GM12878 (cell line): ENCODE data around the gene IRF2BP1. TPM values are rescaled to one million over a fixed set of nuclear protein-coding genes. Genes with fewer than 3 reads are reported as not detected.

Source experiments
- ATAC-seq: fragments of 200-7000 bp; cut with Tn5 transposase; 3 replicates; pipeline ENCODE4 v1.9.1; 2020; ENCODE audit warnings: mild to moderate bottlenecking, moderate library complexity
- BruUV-seq: library from RNA; stranded (reverse); fragments of 400-500 nt; replicated peaks from 2 replicates; lab custom pipeline; 2021; lab: Mats Ljungman, UMichigan
- CTCF ChIA-PET: fragments of 300-600 bp; sonication (Branson Sonifier 250); formaldehyde crosslinking; extraction: SDS; loops from one replicate; lab custom pipeline; 2021; ENCODE audit warnings: inconsistent platforms; lab: Yijun Ruan, JAX
- POLR2A ChIA-PET: fragments of 350-600 bp; formaldehyde crosslinking; extraction: SDS; loops from one replicate; lab custom pipeline; 2021; ENCODE audit warnings: inconsistent platforms; lab: Charles Lee
- RAD21 ChIA-PET: fragments of 300-600 bp; sonication (Branson Sonifier 250); formaldehyde crosslinking; loops from one replicate; lab custom pipeline; 2023; ENCODE audit warnings: antibody characterized with exemption; ENCODE audit not compliant: unreplicated experiment; lab: Charles Lee
- SMC1A ChIA-PET: fragments of 300-600 bp; sonication (Branson Sonifier 250); formaldehyde crosslinking; loops from one replicate; lab custom pipeline; 2023; ENCODE audit not compliant: unreplicated experiment, uncharacterized antibody; lab: Charles Lee
- DNase-seq: peaks from one replicate; pipeline ENCODE4 v3.0.0-alpha.2; 2011; ENCODE audit warnings: low read depth, low spot score
- FAIRE-seq: peaks from 3 replicates; lab custom pipeline; 2011; peaks lifted over from hg19 to GRCh38; lab: Jason Lieb, UNC
- H2AFZ ChIP-seq: 2 replicates; pipeline ENCODE4 v1.6.0; 2011; ENCODE audit warnings: low read depth, low read length, control low read depth; ENCODE audit not compliant: control insufficient read depth
- H3K27ac ChIP-seq: 2 replicates; pipeline ENCODE4 v1.5.1; 2011; ENCODE audit warnings: control low read depth; ENCODE audit not compliant: control insufficient read depth, insufficient read depth
- H3K27me3 ChIP-seq, 2 experiments: replicated peaks in 1 of 2; 2 replicates each; pipeline versions ENCODE4 v1.6.0 to v1.6.1; 2011; ENCODE audit warnings: low read length in 1 of 2; ENCODE audit not compliant: control insufficient read depth in 2 of 2, insufficient read depth in 2 of 2
- H3K36me3 ChIP-seq, 2 experiments: 2 replicates each; pipeline ENCODE4 v1.5.1; 2011; ENCODE audit warnings: low read length in 1 of 2; ENCODE audit not compliant: control insufficient read depth in 2 of 2, insufficient read depth in 2 of 2
- H3K4me1 ChIP-seq: 2 replicates; pipeline ENCODE4 v1.6.1; 2011; ENCODE audit warnings: mild to moderate bottlenecking, low read length, moderate library complexity, mixed read lengths; ENCODE audit not compliant: control insufficient read depth, insufficient read depth
- H3K4me2 ChIP-seq: 2 replicates; pipeline ENCODE4 v1.6.0; 2011; ENCODE audit warnings: control low read depth; ENCODE audit not compliant: control insufficient read depth, insufficient read depth
- H3K4me3 ChIP-seq: fragments of 200-600 bp; sonication (generic); 2 replicates; pipeline ENCODE4 v1.5.1; 2016
- H3K79me2 ChIP-seq: 2 replicates; pipeline ENCODE4 v1.6.0; 2011; ENCODE audit warnings: low read length; ENCODE audit not compliant: control insufficient read depth, insufficient read depth
- H3K9ac ChIP-seq: 2 replicates; pipeline ENCODE4 v1.8.0; 2011; ENCODE audit warnings: low read length, control low read depth, mixed read lengths; ENCODE audit not compliant: control insufficient read depth, insufficient read depth
- H3K9me3 ChIP-seq: replicated peaks from 3 replicates; pipeline ENCODE4 v1.5.1; 2011; ENCODE audit warnings: mild to moderate bottlenecking, low read length; ENCODE audit not compliant: control insufficient read depth, insufficient read depth
- H4K20me1 ChIP-seq: 2 replicates; pipeline ENCODE4 v1.6.0; 2011; ENCODE audit not compliant: control insufficient read depth, insufficient read depth
- BCLAF1 ChIP-seq: fragments of 450-650 bp; IDR thresholded peaks from 2 replicates; pipeline ENCODE4 v1.6.1; 2017; ENCODE audit warnings: antibody characterized with exemption, mild to moderate bottlenecking, moderate library complexity
- CBFB ChIP-seq: IDR thresholded peaks from 2 replicates; pipeline ENCODE4 v1.6.1; 2016; ENCODE audit warnings: antibody characterized with exemption, low read depth
- CHD4 ChIP-seq: fragments of 200-600 bp; sonication (generic); IDR thresholded peaks from 2 replicates; pipeline ENCODE4 v1.6.1; 2016; ENCODE audit warnings: mild to moderate bottlenecking
- FOXM1 ChIP-seq: IDR thresholded peaks from 2 replicates; pipeline ENCODE4 v1.6.1; 2012; ENCODE audit warnings: low read depth, mild to moderate bottlenecking, inconsistent platforms, low read length, moderate library complexity
- HCFC1 ChIP-seq: fragments of 150-350 bp; IDR thresholded peaks from 2 replicates; pipeline ENCODE4 v1.6.1; 2014; ENCODE audit warnings: low read length
- SP1 ChIP-seq: IDR thresholded peaks from one replicate; pipeline ENCODE4 v1.6.1; 2011; ENCODE audit warnings: low read depth, low read length
- SUZ12 ChIP-seq: fragments of 200-600 bp; sonication (generic); IDR thresholded peaks from one replicate; pipeline ENCODE4 v1.6.1; 2018; ENCODE audit warnings: antibody characterized with exemption, mild to moderate bottlenecking; ENCODE audit not compliant: unreplicated experiment
- TAF1 ChIP-seq: IDR thresholded peaks from 2 replicates; pipeline ENCODE4 v1.6.1; 2011; ENCODE audit warnings: mild to moderate bottlenecking, low read depth, low read length, borderline replicate concordance
- USF2 ChIP-seq: IDR thresholded peaks from 2 replicates; pipeline ENCODE4 v1.6.1; 2011; ENCODE audit warnings: low read depth, low read length, improper control_type of control experiment, borderline replicate concordance
- WGBS: methylation state at CpG from one replicate; pipeline ENCODE4 v1.1.6; 2016; ENCODE audit warnings: low lambda C conversion rate; ENCODE audit not compliant: insufficient replicate concordance, insufficient coverage; ENCODE audit errors: missing lambda C conversion rate; 5-methylcytosine and 5-hydroxymethylcytosine counted together
- in situ Hi-C: fragments of 300-500 bp; cut with MboI; formaldehyde crosslinking; loops from 9 replicates; pipeline ENCODE4 v1.14.3; 2018; ENCODE audit warnings: mixed read lengths
- intact Hi-C: fragments of 100-400 bp; cut with micrococcal nuclease; formaldehyde crosslinking; loops from one replicate; pipeline ENCODE4 v1.14.2; 2022; ENCODE audit not compliant: unreplicated experiment
- polyA plus RNA-seq, 11 experiments: library from polyadenylated mRNA; depleted of rRNA in 4 of 11; unstranded in 6 of 11; stranded (reverse) in 5 of 11; fragments of >200 nt; fragmentation: Nextera tagmentation in 4 of 11; fragmentation: Illumina TruSeq in 1 of 11; extraction: Ambion mirVana in 4 of 11; extraction: Trizol in 1 of 11; gene quantifications; 1 replicate in 1 of 11; 2 replicates in 10 of 11; pipeline versions ENCODE4 v1.2.1 to v1.2.3, GENCODE V29; 2011 to 2016; ENCODE audit warnings: inconsistent platforms in 2 of 11, missing spikeins in 2 of 11, low read depth in 1 of 11
- total RNA-seq, 4 experiments: library from RNA; depleted of rRNA in 3 of 4; stranded (reverse); fragments of >200 nt in 3 of 4; fragmentation: Illumina TruSeq in 1 of 4; extraction: Trizol in 1 of 4; gene quantifications; 2 replicates each; pipeline versions ENCODE4 v1.2.1 to v1.2.3, GENCODE V29; 2013 to 2021
- TF ChIP-seq, protein P1 (sequence below): fragments of 450-650 bp; IDR thresholded peaks from 2 replicates; pipeline ENCODE4 v1.6.1; 2018; ENCODE audit warnings: mild to moderate bottlenecking, low read depth, moderate library complexity; ENCODE audit not compliant: partially characterized antibody

The IRF2BP1 gene
- total and polyA plus RNA-seq, 10 of the 15 experiments (the other 5 are each of a cell fraction or from before 2014, with no cell fraction given) = 0.31 to 24.4 (median 4.4) TPM

- intact Hi-C loops (no loop called here), in situ Hi-C loops (no loop called here)
- peaks cover 0 to 11% of the 10 kb centered on the region in 2 experiments; a peak in 1 of 4 replicates for H3K36me3 ChIP-seq
- WGBS = 89% methylated on average over 15 of the region's 15 CpGs
- DNase-seq = no peak
- peak overlapping the region; percentile 25; the same call in 1 of the 2 replicates for H3K9ac ChIP-seq
- H3K4me1 ChIP-seq = peaks cover 5% of the 10 kb centered on the region
- POLR2A ChIA-PET = interaction anchor here (0.6 to 8.2 kb wide), 4 partner anchors 22 to 56 kb away, joined by 3 to 178 read pairs (median 4); partner anchors contain the start of genes IRF2BP1 and MYPOP
- peak overlapping the region; percentile 97 for H3K4me3 ChIP-seq
- no peak overlapping the region for H2AFZ ChIP-seq
- ATAC-seq = no peak
- CTCF ChIA-PET = interaction anchor here (0.6 to 9.2 kb wide), 4 partner anchors 23 to 797 kb away, joined by 3 to 194 read pairs (median 5); partner anchors contain the start of genes IRF2BP1 and QPCTL
- H4K20me1 ChIP-seq = no peaks in the 10 kb centered on the region
- RAD21 ChIA-PET = interaction anchor here (1.0 to 1.4 kb wide), 5 partner anchors 19 to 156 kb away, joined by 3 to 6 read pairs (median 4); partner anchors contain the start of genes DMWD and SIX5
- H3K27me3 ChIP-seq = peaks cover 0 to 6% of the 10 kb centered on the region in 2 experiments; a peak in 2 of 4 replicates
- no peaks in the 10 kb centered on the region for H3K9me3 ChIP-seq
- H3K79me2 ChIP-seq = peaks cover 31% of the 10 kb centered on the region
- H3K4me2 ChIP-seq = peak overlapping the region; percentile 10; the same call in 1 of the 2 replicates
- SMC1A ChIA-PET = interaction anchor here (0.7 to 1.2 kb wide), 2 partner anchors 44 to 135 kb away, joined by 3 read pairs; partner anchors contain the start of gene CCDC61
- TF ChIP-seq SUZ12 = no peak
- TF ChIP-seq USF2 = no peak
- TF ChIP-seq HCFC1 = no peak
- TF ChIP-seq BCLAF1 = no peak
- TF ChIP-seq CBFB = no peak
- no peak for TF ChIP-seq CHD4
- TF ChIP-seq SP1 = no peak
- TF ChIP-seq, protein P1, sequence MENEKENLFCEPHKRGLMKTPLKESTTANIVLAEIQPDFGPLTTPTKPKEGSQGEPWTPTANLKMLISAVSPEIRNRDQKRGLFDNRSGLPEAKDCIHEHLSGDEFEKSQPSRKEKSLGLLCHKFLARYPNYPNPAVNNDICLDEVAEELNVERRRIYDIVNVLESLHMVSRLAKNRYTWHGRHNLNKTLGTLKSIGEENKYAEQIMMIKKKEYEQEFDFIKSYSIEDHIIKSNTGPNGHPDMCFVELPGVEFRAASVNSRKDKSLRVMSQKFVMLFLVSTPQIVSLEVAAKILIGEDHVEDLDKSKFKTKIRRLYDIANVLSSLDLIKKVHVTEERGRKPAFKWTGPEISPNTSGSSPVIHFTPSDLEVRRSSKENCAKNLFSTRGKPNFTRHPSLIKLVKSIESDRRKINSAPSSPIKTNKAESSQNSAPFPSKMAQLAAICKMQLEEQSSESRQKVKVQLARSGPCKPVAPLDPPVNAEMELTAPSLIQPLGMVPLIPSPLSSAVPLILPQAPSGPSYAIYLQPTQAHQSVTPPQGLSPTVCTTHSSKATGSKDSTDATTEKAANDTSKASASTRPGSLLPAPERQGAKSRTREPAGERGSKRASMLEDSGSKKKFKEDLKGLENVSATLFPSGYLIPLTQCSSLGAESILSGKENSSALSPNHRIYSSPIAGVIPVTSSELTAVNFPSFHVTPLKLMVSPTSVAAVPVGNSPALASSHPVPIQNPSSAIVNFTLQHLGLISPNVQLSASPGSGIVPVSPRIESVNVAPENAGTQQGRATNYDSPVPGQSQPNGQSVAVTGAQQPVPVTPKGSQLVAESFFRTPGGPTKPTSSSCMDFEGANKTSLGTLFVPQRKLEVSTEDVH = no peak
- TF ChIP-seq TAF1 = no peak
- no peak for TF ChIP-seq FOXM1
- BruUV-seq = no TSS peak
- H3K27ac ChIP-seq = peak overlapping the region; percentile 8; the same call in 1 of the 2 replicates
- FAIRE-seq = no peak
These were observed 25.3 kb downstream of the IRF2BP1 start for GRCh38 chr19:45860359-45861259.
